Measurements from ENCODE around the gene MTF2.
"Not testable (repeated sequence)": the region's sequence is repeated elsewhere in the genome, so short reads cannot be mapped to it uniquely, and the experiment has no call there.

MTF2 gene

DNA sequence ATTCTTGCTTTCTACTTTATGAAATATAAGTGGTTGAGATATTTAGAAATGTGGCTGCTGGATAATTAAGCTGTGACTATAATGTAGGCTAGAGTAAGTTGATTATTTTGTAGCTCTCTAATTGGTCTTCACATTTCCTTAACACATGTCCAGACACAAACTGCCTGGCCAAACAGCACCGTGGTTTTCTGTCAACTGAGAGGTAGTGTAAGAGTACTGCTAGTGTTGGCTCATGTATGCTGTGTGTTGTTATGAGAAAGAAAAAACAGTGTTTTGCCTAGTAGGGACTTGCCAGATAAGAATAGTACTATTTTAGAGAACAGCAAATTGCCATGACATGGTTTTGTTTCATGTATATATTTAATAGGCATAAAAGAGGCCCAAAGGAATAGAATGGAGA is 64.1 kb downstream of the MTF2 start:
- no peak for DNase-seq

GRCh38 chr1:93143769-93144168 is 64.7 kb downstream of the MTF2 start:
- no peak for DNase-seq

- DNase-seq: no peak
These were observed 68.9 kb downstream of the MTF2 start for GRCh38 chr1:93148001-93148400.

DNA sequence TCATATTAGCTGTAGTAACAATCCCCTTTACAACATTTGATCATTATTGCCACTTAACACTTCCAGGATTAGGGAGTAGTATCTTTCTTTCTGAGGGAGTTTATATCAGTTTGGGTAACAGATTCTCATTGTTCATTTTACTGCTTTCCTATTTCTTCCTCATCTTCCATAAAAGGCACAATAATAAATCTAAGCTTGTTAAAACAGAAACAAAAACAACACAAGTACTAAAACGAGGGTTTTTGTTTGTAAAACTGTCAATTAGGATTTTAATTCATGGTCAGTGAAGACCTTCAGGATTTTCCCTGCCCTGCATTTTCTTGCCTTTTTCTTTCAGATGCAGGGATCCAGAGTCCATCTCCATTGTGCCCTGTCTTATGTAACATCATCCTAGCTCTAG is 71.6 kb downstream of the MTF2 start:
- no peak for DNase-seq

DNA sequence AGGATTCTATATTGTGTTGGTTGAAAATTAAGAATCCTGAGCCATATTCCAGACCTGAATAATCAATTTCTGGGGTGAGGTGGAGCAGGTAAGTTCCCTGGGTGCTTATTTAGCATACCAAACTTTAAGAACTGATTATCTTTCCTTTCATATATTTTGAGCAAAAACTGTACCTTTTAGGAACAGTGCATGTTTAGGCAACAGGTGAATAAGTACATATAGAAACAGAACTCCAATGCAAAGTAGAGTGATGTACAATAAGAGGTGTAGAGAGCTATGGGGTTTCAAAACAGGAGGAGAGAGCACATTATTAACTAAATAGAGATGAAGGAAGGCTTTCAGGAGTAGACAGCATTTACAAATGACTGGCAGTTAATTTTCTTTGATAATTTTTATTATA is 72.4 kb downstream of the MTF2 start:
- no peak for DNase-seq

DNA sequence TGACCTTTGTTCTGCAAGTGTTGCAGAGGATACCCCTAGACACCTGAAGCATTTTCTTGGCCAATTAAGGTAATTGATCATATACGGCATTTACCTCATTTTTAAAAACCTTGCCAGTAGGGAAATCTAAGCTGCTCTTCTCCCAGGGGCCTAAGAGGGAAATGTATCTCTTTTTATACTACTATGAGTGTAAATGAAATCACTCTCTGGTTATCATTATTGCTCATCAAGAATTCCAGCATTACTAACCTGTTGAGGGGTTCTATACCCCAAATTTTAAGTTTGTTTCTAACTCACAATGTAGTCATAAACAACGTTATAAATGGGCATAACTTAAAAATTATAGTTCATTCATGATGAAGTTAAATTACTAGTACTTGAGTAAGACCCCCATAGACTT is 73.8 kb downstream of the MTF2 start:
- no peak for DNase-seq

- no peak for DNase-seq
These were observed 75.8 kb downstream of the MTF2 start for GRCh38 chr1:93154898-93155297.

- no peak for DNase-seq
These were observed 76.3 kb downstream of the MTF2 start for GRCh38 chr1:93155335-93155734.

DNA sequence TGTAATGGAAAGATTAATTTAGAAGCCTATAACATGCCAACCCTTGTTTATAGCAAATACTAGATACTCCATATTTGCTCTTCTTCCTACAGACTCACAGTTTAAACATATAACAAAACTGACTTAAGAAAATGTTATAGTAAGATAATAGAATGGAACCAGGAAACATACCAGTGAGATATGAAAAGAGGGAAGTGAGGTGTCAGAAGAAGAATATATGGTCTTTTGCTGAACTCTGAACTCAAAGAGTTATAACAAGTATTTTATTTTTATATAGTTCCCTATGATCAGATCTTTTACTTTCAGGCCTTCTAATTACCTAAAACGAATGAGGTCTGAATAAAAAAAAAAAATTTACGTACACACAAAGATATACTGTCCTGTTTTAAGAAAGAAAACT is 80.3 kb downstream of the MTF2 start:
- DNase-seq: no peak

DNA sequence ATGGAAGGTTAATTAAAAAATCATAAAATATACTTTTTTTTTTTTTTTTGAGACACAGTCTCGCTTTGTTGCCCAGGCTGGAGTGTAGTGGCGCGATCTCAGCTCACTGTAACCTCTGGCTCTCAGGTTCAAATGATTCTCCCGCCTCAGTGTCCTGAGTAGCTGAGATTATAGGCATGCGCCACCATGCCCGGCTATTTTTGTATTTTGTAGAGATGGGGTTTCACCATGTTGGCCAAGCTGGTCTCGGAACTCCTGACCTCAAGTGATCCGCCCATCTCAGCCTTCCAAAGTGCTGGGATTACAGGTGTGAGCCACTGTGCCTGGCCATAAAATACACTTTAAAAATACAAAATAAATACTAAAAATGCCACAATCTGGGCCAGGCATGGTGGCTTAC is 84.2 kb downstream of the MTF2 start:
- DNase-seq: not testable (repeated sequence)

DNA sequence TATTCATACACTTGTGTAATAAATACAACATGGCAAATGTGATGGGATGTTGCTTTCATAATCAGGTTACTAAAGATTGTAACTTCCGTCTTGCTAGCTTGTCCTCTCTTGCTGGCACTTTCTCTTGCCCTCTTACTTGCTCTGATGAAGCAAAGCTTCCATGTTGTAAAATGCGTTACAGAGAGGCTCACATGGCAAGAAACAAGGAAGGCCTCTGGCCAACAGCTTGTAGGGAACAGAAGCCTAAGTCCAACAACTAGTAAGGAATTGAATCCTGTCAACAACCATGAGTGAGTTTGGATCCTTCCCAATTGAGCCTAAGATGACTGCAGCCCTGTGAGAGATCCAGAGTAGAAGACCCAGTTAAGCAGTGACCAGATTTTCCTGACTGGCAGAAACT is 85.7 kb downstream of the MTF2 start:
- no peak for DNase-seq

- DNase-seq: not testable (repeated sequence)
These were observed 86.8 kb downstream of the MTF2 start for GRCh38 chr1:93165895-93166294.

DNA sequence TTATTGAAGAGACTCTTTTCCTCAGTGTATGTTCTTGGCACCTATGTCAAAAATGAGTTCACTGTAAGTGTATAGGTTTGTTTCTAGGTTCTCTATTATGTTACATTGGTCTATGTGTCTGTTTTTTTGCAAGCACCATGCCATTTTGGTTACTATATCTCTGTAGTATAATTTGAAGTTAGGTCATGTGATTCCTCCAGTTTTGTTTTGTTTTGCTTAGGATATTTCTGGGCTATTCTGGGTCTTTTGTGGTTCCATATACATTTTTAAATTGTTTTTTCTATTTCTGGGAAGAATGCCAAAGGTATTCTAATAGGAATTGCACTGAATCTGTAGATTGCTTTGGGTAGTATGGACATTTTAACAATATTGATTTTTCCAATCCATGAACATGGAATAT is 87.9 kb downstream of the MTF2 start:
- DNase-seq: no peak

- not testable (repeated sequence) for DNase-seq
These were observed 91.1 kb downstream of the MTF2 start for GRCh38 chr1:93170141-93170678.

GRCh38 chr1:93171549-93172034 is 92.5 kb downstream of the MTF2 start:
- no peak for DNase-seq

DNA sequence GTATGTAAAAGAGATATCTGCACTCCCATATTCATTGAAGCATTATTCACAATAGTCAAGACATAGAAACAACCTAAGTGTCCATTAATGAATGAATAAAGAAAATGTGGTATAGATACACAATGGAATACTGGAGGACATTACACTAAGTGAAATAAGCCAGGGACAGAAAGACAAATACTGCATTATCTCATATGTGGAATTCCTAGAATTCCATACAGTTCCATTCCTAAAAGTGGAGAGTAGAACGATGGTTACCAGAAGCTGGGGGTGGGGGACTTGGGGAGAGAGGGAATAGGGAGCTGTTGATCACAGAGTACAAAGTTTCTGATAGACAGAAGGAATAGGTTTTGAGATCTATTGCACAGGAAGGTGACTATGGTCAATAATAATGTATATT is 93.7 kb downstream of the MTF2 start:
- DNase-seq: no peak

- not testable (repeated sequence) for DNase-seq
These were observed 95.6 kb downstream of the MTF2 start for GRCh38 chr1:93174638-93175037.

GRCh38 chr1:93177991-93178390 is 98.9 kb downstream of the MTF2 start:
- no peak for DNase-seq

DNA sequence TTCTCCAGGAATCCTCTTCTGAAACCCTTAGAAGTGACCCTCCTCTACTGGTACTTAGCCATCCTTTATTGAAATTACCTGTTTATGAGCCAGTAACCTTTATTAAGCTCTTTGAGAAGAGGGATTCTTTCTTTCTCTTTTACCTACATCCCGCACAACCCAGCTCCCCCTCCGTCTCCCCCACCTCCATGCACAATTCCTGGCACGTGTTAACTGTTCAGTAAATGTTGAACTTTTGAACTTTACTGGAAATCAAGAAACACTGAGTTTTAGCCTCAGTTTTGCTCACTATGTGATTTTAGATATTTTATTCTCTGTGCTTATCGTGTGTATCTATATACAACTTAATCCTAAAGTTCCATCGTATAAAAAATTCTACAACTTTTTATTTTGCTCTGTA is 99.3 kb downstream of the MTF2 start:
- no peak for DNase-seq

GRCh38 chr1:93179886-93180722 is 101.0 kb downstream of the MTF2 start, which contains the start of gene TMED5:
TSS of gene TMED5 (minus strand) at chr1:93180413. CDS start at chr1:93180242, 171 bp downstream.
- DNase-seq: peak; percentile 99

DNA sequence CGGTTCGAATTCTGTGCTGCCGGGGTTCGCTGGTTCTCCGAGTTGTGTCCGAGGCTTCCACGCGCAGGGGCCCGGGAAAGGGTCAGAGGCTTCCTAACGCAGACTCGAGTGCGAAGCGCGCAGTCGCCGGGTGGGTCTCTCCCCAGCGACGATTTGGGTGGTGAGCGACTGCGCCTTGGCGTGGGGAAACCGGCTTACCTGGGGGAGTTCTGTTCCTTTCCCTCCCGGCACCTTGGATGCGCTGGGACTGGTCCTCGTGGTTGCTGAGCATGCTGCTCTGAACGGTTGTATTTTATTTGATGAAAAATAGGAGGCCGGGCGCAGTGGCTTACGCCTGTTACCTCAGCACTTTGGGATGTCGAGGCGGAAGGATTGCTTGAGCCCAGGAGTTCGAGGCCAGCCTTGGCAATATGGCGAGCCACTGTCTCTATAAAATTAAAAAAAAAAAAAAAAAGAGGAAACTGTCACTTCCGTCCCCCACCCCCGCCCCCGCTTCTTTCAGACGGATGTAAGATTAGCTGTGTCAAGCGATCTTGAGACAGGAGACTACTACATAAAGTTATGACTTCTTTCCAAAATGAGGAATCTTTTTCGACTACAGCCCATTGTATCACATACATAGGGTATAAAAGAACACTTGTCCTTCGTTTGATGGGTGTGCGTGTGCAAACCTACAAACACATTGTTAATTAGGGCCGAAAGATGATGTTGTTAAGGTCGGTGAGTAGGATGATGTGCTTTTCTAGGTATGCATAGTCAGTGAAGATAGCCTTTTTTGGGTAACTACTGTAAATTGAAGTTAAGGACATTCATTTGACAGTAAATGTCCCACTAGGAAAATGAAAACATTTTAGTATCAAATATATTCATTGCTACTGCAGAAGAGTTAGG is 101.9 kb downstream of the MTF2 start, which contains the start of gene CCDC18:
Gene CCDC18, plus strand, starts transcription at position 2 of the 891 bp plus-strand sequence. CDS start 2,638 bp downstream, outside the sequence.
- DNase-seq: no peak

DNA sequence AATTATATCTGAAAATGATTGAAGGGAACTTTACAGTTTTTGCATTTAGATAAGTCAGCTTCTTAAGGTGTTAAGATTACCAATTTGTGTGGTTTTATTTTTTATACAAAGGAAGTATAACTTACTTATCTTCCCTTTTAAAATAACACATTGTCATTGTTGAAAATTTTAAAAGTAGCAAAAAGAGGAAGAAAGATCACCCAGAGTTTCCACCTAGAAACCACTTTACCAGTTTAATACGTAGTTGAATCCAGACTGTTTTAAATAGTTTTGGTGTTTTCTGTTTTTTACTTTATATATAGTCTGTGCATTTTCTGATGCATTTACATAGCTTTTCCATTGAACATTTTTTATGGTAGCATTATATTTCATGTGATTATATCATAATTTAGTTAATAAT is 107.6 kb downstream of the MTF2 start:
- DNase-seq: no peak
